Activated naive CD4-positive, alpha-beta T cell treated with anti-CD3 and anti-CD28 coated beads, Interleukin-2, amount 50 U/mL, for 72 hours (primary cell): Measurements from ENCODE around the gene SANBR. TPM values are rescaled to one million over a fixed set of nuclear protein-coding genes. Genes with fewer than 3 reads are reported as not detected.
"Not testable (repeated sequence)": the region's sequence is repeated elsewhere in the genome, so short reads cannot be mapped to it uniquely, and the experiment has no call there.

ENCODE experiments used
- ATAC-seq, 2 donors: fragments of 150-1000 bp; cut with Tn5 transposase; 2 replicates each; pipeline ENCODE4 v1.10.0; 2021; ENCODE audit warnings: mild to moderate bottlenecking in 2 of 2, moderate library complexity in 2 of 2
- DNase-seq, 2 donors: peaks; one replicate each; pipeline ENCODE4 v3.0.0; 2021 to 2022; ENCODE audit warnings: low spot score in 2 of 2
- H3K27ac Mint-ChIP-seq, 2 donors: one replicate each; pipeline ENCODE4 v1.8.0; 2022; ENCODE audit warnings: mild to moderate bottlenecking in 2 of 2, mixed read lengths in 2 of 2
- H3K36me3 Mint-ChIP-seq, 2 donors: one replicate each; pipeline ENCODE4 v1.8.0; 2022; ENCODE audit warnings: mixed read lengths in 2 of 2
- H3K9me3 Mint-ChIP-seq, 2 donors: one replicate each; pipeline ENCODE4 v1.8.0; 2022; ENCODE audit warnings: mixed read lengths in 2 of 2
- total RNA-seq, 2 donors: library from RNA; stranded (reverse); gene quantifications; one replicate each; pipeline ENCODE4 v1.2.3, GENCODE V29; 2022

Gene SANBR
- 1 to 10 TPM; 2.9 to 5.6 TPM for total RNA-seq

DNA sequence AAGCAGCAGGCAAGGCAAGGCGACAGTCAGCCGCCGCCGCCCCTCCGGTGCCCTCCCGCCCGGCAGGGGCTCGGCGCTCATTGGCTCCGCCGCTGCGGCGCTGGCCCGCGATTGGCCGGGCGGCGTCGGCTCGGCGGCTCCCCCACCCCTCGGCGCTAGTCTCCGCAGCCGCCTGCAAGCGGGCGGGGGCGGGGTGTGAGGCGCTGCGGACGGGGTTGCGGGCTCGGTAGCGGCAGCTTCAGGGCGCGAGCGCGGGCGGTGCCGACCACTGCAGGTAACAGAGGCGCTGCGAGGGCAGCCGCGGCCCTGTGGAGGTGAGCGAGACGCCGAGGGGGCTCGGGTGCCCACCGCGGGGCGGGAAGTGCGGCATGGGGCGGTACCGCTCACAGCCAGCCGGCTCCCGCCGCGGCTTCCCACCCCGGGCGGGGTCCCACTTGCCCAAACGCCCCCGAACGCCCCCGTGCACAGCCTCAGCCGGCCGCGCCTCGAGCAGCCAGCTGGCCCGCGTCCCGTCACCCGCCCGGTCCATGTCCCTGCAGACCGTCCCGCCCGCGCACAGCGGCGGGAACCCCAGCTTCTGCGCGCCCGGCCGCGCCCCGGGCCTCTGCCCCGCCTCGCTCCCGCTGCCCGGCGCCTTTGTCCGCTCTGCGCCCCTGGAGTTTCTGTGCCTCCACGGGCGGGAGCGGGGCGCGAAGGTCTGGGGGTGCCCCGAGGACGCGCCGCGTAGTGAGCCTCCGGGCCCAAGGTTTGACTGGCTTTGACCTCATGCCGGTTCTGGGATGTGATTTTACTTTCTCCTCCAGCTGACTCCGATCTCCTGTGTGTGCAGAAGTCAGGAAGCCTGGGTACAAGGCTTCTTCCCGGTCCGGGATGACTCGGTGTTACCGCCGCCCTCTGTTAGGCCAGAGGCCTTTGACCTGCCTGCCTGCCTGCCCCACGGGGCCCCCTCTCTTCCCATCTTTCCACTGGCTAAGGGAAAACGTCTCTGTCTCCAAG, at the start of gene SANBR:
SANBR (plus strand) TSS at position 158 of the 996 bp plus-strand sequence. CDS start 4,480 bp downstream, outside the sequence.
- peak; percentile 86 to 90 for DNase-seq
- ATAC-seq: peak; percentile 96 to 98
- Mint-ChIP-seq H3K27ac (no peak within 1 kb of the TSS), H3K36me3 (no peaks in the 10 kb centered on the region), H3K9me3 (no peaks in the 10 kb centered on the region)

GRCh38 chr2:61015976-61016375, 49.7 kb upstream of the SANBR start:
- no peak for DNase-seq
- ATAC-seq: no peak
- no peaks in the 10 kb centered on the region for H3K9me3 Mint-ChIP-seq
- H3K27ac Mint-ChIP-seq: peak overlapping the region in 1 of 2 donors; percentile 96
- peaks cover 14 to 21% of the 10 kb centered on the region in 2 donors for H3K36me3 Mint-ChIP-seq

DNA sequence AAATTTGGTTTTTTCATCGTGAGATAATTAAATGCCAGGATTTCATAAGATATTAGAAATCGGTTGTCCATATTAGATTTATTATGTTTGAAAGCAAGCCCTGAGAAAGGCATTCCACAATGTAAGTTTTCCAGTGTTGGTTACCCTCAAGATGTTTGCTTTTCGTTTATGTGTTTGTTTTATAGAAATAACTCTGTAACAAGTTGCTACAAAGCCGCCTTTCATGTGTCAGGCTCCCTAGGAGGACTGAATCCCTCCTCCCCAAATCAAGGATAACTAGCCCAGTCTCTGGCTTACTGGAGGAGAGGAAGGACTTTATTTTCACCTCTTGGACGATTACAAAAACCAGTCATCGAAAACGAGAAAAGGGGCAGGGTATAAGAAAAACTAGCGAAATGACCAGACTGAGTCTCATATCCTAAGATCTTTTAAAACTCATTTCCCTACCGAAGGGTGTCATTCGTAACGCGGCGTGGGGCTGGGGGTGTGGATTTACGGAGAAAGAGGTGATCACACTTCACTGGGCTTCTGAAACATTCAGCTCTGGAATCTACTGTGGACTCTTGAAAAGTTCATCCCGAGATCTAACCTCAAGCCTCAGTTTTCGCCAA, 49.2 kb upstream of the SANBR start:
- no peaks in the 10 kb centered on the region for H3K9me3 Mint-ChIP-seq
- H3K27ac Mint-ChIP-seq: peak overlapping the region; percentile 96 to 100
- peaks cover 15 to 22% of the 10 kb centered on the region in 2 donors for H3K36me3 Mint-ChIP-seq
- ATAC-seq (peak; percentile 72 to 73), DNase-seq (peak; percentile 65 to 77)

GRCh38 chr2:61017003-61017555, 48.6 kb upstream of the SANBR start:
- peak; percentile 70 to 73 for DNase-seq
- Mint-ChIP-seq H3K27ac (peak overlapping the region; percentile 96 to 100), H3K9me3 (no peaks in the 10 kb centered on the region), H3K36me3 (peaks cover 21 to 28% of the 10 kb centered on the region in 2 donors)
- ATAC-seq: peak; percentile 40 to 74

GRCh38 chr2:61017556-61018317, 47.9 kb upstream of the SANBR start, which contains the start of the genes PEX13 and PUS10:
Gene PEX13, plus strand, starts transcription at chr2:61017720. Its CDS starts 40 bp downstream, at chr2:61017760.
Gene PUS10, minus strand, starts transcription at chr2:61018255. Its CDS starts 6,365 bp downstream, at chr2:61011890.
- no peaks in the 10 kb centered on the region for H3K9me3 Mint-ChIP-seq
- DNase-seq: peak in 1 of 2 donors; percentile 68
- peaks cover 23 to 32% of the 10 kb centered on the region in 2 donors for H3K36me3 Mint-ChIP-seq
- peak within 1 kb of the TSS; percentile 96 to 100 for H3K27ac Mint-ChIP-seq
- ATAC-seq: peak; percentile 60 to 85

GRCh38 chr2:61018318-61018755, 47.3 kb upstream of the SANBR start:
- ATAC-seq: peak in 1 of 2 donors; percentile 1
- Mint-ChIP-seq H3K9me3 (no peaks in the 10 kb centered on the region), H3K27ac (peak overlapping the region; percentile 96 to 100), H3K36me3 (peaks cover 23 to 32% of the 10 kb centered on the region in 2 donors)
- no peak for DNase-seq

DNA sequence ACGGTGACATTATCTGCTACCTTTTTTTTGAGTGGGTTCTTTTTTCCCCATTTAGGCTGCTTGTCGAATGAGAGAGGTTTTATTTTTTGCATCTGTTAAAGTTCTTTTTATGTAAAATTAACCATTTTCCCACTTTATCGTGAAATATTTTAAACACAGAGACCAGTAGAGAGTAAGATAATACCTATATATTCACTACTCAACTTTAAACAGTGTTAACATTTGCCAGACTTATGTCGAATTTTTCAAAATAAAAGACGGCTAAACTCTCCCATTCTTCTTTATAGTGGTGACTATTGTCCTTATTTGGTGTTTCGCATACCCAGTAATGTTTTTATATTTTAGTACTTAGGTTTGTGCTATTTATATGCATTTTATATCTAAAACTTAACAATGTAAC, 46.9 kb upstream of the SANBR start:
- peaks cover 23 to 32% of the 10 kb centered on the region in 2 donors for H3K36me3 Mint-ChIP-seq
- no peaks in the 10 kb centered on the region for H3K9me3 Mint-ChIP-seq
- H3K27ac Mint-ChIP-seq: peak overlapping the region in 1 of 2 donors; percentile 96
- ATAC-seq (no peak), DNase-seq (no peak)

DNA sequence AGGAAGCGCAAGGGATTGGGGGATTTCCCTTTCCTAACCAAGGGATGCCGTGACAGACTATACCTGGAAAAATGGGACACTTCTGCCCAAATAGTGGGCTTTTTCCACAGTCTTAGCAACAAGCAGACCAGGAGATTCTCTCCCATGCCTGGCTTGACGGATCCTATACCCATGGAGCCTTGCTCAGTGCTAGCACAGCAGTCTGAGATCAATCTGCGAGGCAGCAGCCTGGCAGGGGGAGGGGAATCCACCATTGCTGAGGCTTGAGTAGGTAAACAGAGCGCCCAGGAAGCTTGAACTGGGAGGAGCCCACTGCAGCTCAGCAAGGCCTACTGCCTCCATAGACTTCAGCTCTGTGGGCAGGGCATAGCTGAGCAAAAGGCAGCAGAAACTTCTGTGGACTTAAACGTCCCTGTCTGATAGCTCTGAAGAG, 44.4 kb upstream of the SANBR start:
- no peaks in the 10 kb centered on the region for H3K9me3 Mint-ChIP-seq
- no peak for DNase-seq
- H3K36me3 Mint-ChIP-seq: peaks cover 23 to 32% of the 10 kb centered on the region in 2 donors
- no peak overlapping the region for H3K27ac Mint-ChIP-seq
- no peak for ATAC-seq

GRCh38 chr2:61023670-61024069, 42.0 kb upstream of the SANBR start:
- peaks cover 10 to 18% of the 10 kb centered on the region in 2 donors for H3K36me3 Mint-ChIP-seq
- DNase-seq: no peak
- peak overlapping the region in 1 of 2 donors; percentile 20 for H3K27ac Mint-ChIP-seq
- ATAC-seq: no peak
- no peaks in the 10 kb centered on the region for H3K9me3 Mint-ChIP-seq

DNA sequence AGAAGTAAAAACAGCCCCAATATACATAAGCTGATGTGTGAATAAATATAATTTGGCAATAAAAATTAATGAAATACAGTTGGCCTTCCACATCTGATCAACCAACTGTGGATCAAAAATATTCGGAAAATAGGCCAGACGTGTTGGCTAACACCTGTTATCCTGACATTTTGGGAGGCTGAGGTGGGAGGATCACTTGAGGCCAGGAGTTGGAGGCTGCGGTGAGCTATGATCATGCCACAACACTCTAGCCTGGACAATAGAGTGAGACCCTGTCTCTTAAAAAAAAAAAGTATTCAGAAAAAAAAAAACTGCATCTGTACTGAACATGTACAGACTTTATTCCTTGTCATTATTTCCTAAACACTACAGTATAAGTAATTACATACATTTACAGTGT, 36.1 kb upstream of the SANBR start:
- H3K9me3 Mint-ChIP-seq: peaks cover 0 to 4% of the 10 kb centered on the region in 2 donors
- no peak for DNase-seq
- no peak for ATAC-seq
- H3K27ac Mint-ChIP-seq: no peak overlapping the region
- H3K36me3 Mint-ChIP-seq: peaks cover 6 to 12% of the 10 kb centered on the region in 2 donors

- DNase-seq: not testable (repeated sequence)
These were observed 31.1 kb upstream of the SANBR start for GRCh38 chr2:61034592-61034991.

GRCh38 chr2:61036643-61037042, 29.0 kb upstream of the SANBR start:
- H3K36me3 Mint-ChIP-seq: peaks cover 16 to 36% of the 10 kb centered on the region in 2 donors
- not testable (repeated sequence) for ATAC-seq, H3K27ac Mint-ChIP-seq, DNase-seq
- H3K9me3 Mint-ChIP-seq: peaks cover 12 to 13% of the 10 kb centered on the region in 2 donors

More at GRCh38 chr2:61034592-61034991, 31.1 kb upstream of the SANBR start:
- peaks cover 16 to 39% of the 10 kb centered on the region in 2 donors for H3K36me3 Mint-ChIP-seq
- ATAC-seq, H3K27ac Mint-ChIP-seq: not testable (repeated sequence)
- H3K9me3 Mint-ChIP-seq: peaks cover 12 to 13% of the 10 kb centered on the region in 2 donors

DNA sequence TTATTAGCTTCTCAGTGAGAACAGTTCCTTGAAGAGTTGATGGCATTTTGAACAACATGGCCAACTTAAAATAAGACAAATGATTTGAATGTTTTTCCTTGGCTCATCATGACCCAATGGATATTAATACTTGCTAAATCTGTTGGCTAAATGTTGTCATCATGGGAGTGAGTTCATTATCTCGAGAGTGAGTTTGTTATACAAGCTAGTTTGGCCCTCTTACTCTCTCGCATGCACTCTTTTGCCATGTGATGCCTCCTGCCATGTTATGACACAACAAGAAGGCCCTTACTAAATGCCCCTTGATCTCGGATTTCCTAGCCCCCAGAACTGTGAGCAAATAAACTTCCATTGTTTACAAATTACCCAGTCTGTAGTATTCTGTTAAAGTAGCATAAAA, 22.9 kb upstream of the SANBR start:
- no peak for ATAC-seq
- DNase-seq: no peak
- H3K27ac Mint-ChIP-seq: no peak overlapping the region
- peaks cover 0 to under 1% of the 10 kb centered on the region in 2 donors for H3K9me3 Mint-ChIP-seq
- no peaks in the 10 kb centered on the region for H3K36me3 Mint-ChIP-seq

DNA sequence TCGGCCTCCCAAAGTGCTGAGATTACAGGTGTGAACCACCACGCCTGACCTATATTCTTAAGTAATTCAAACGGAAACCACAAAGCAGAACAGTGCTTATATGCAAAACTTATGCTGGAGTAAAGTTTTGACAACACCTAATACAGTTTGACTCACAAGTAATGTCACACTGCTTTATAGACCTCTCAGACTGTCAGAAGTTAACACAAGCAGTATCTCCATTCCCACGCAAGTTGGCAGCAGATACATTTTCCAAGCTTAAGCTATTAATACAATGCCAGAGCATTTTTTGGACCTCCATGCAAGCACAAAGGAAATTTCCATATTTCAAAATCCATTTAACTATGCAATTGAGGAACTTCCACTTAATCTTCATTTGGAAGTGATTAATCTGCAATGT, 21.0 kb upstream of the SANBR start:
- Mint-ChIP-seq H3K27ac (no peak overlapping the region), H3K9me3 (no peaks in the 10 kb centered on the region), H3K36me3 (no peaks in the 10 kb centered on the region)
- peak in 1 of 2 donors; percentile 28 for ATAC-seq
- DNase-seq: no peak

GRCh38 chr2:61045226-61045625, 20.4 kb upstream of the SANBR start:
- Mint-ChIP-seq H3K27ac (peak overlapping the region in 1 of 2 donors; percentile 48), H3K36me3 (no peaks in the 10 kb centered on the region)
- no peak for ATAC-seq

GRCh38 chr2:61045999-61046398, 19.7 kb upstream of the SANBR start:
- peak overlapping the region in 1 of 2 donors; percentile 1 for H3K27ac Mint-ChIP-seq
- DNase-seq (no peak), ATAC-seq (no peak)
- no peaks in the 10 kb centered on the region for H3K9me3 Mint-ChIP-seq
- no peaks in the 10 kb centered on the region for H3K36me3 Mint-ChIP-seq

More at GRCh38 chr2:61045226-61045625, 20.4 kb upstream of the SANBR start:
- no peaks in the 10 kb centered on the region for H3K9me3 Mint-ChIP-seq
- DNase-seq: no peak
